Muscle of leg (tissue), 11 donors: ENCODE results near the gene CD96. TPM values are rescaled to one million over a fixed set of nuclear protein-coding genes. Genes with fewer than 3 reads are reported as not detected.

Source experiments
- DNase-seq: peaks from one replicate; pipeline ENCODE4 v3.0.0; 2013
- H3K27ac ChIP-seq: one replicate; pipeline ENCODE4 v1.5.1; 2013; ENCODE audit warnings: mild to moderate bottlenecking, low read length, control low read depth
- H3K27me3 ChIP-seq: one replicate; pipeline ENCODE4 v1.6.1; 2013; ENCODE audit warnings: low read length; ENCODE audit not compliant: control insufficient read depth, insufficient read depth
- H3K36me3 ChIP-seq: one replicate; pipeline ENCODE4 v1.6.1; 2013; ENCODE audit warnings: low read length; ENCODE audit not compliant: control insufficient read depth, insufficient read depth
- H3K4me1 ChIP-seq: one replicate; pipeline ENCODE4 v1.6.1; 2013; ENCODE audit warnings: low read length; ENCODE audit not compliant: control insufficient read depth, insufficient read depth
- H3K4me3 ChIP-seq: one replicate; pipeline ENCODE4 v1.5.1; 2013; ENCODE audit warnings: low read length, control low read depth
- H3K9me3 ChIP-seq: replicated peaks from 2 replicates; pipeline ENCODE4 v1.6.1; 2013; ENCODE audit warnings: low read depth, low read length; ENCODE audit not compliant: control insufficient read depth
- WGBS: methylation state at CpG from one replicate; pipeline ENCODE4 v1.1.5; 2013; ENCODE audit warnings: missing lambda C conversion rate; ENCODE audit not compliant: insufficient coverage; 5-methylcytosine and 5-hydroxymethylcytosine counted together
- polyA plus RNA-seq, 8 donors: library from polyadenylated mRNA; unstranded; fragments of 120-200 nt; gene quantifications; one replicate each; pipeline versions ENCODE4 v1.2.1 to v1.2.3, GENCODE V29; 2013; ENCODE audit warnings: inconsistent platforms in 1 of 8, low replicate concordance in 1 of 8; ENCODE audit not compliant: insufficient read length in 8 of 8, insufficient read depth in 1 of 8
- total RNA-seq: library from RNA; stranded (reverse); fragments of 120-200 nt; gene quantifications from one replicate; pipeline ENCODE4 v1.2.4, GENCODE V29; 2013

CD96 gene
- total and polyA plus RNA-seq, 9 donors = 0.22 to 0.48 (median 0.35) TPM

- WGBS = 88% methylated on average over 2 of the region's 3 CpGs
- H3K4me1 ChIP-seq = no peaks in the 10 kb centered on the region
- no peak overlapping the region for H3K4me3 ChIP-seq
- H3K27me3 ChIP-seq = no peaks in the 10 kb centered on the region
- DNase-seq = no peak
- H3K27ac ChIP-seq = no peak overlapping the region
- H3K9me3 ChIP-seq = no peaks in the 10 kb centered on the region
- no peaks in the 10 kb centered on the region for H3K36me3 ChIP-seq
Measured at GRCh38 chr3:111591555-111591954, 49.6 kb downstream of the CD96 start.

DNA sequence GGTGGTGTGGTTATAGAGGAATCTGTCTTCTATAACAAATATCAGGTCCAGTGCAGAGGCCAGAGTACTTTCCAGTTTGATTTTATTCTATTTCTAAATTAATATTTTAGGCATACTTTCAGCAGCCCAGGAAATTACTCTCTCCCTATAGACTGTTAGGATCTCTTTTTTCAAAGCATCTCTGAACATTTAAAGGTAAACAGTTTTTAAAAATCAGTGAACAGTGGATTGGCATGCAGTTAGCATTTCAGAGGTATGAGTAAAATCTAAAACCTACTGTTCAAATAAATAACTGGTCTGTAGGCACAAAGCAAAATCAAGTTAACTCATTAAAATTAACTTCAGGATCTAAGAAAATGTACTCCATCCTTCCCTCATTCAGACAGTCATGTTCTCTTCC lies 50.1 kb downstream of the CD96 start:
- no peak overlapping the region for H3K4me3 ChIP-seq
- no peaks in the 10 kb centered on the region for H3K36me3 ChIP-seq
- no peak overlapping the region for H3K27ac ChIP-seq
- H3K27me3 ChIP-seq = no peaks in the 10 kb centered on the region
- H3K9me3 ChIP-seq = no peaks in the 10 kb centered on the region
- no peak for DNase-seq
- no peaks in the 10 kb centered on the region for H3K4me1 ChIP-seq

DNA sequence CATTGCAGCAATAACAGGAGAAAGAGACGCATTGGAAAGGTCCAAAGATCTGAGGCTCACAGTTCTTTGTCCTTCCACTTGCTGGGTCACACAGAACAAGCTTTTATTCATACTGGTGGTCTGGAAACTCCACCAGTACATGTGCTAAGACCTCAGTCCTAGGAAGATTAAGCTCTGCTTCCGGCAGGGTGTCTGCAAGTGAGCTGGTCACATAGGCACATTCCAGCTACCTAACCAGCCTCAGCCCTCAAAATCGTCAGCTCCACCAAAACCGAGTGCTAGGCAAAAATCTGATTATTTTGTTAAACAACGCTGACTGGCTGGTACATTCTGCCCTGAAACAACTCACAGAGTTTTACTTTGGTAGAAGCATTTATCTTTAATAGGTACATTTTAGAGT lies 50.9 kb downstream of the CD96 start:
- Histone ChIP-seq H3K36me3 (no peaks in the 10 kb centered on the region), H3K4me3 (no peak overlapping the region), H3K9me3 (no peaks in the 10 kb centered on the region), H3K27ac (no peak overlapping the region), H3K4me1 (no peaks in the 10 kb centered on the region), H3K27me3 (no peaks in the 10 kb centered on the region)
- DNase-seq = no peak
- WGBS = 83% methylated on average over 4 of the region's 5 CpGs

GRCh38 chr3:111593666-111594065 lies 51.7 kb downstream of the CD96 start:
- H3K4me3 ChIP-seq = no peak overlapping the region
- no peaks in the 10 kb centered on the region for H3K27me3 ChIP-seq
- no peaks in the 10 kb centered on the region for H3K9me3 ChIP-seq
- WGBS = 94% methylated on average over 7 of the region's 9 CpGs
- no peaks in the 10 kb centered on the region for H3K36me3 ChIP-seq
- no peaks in the 10 kb centered on the region for H3K4me1 ChIP-seq
- DNase-seq = no peak
- H3K27ac ChIP-seq = no peak overlapping the region

GRCh38 chr3:111594205-111594604 lies 52.2 kb downstream of the CD96 start:
- Histone ChIP-seq H3K4me3 (no peak overlapping the region), H3K4me1 (no peaks in the 10 kb centered on the region), H3K27me3 (no peaks in the 10 kb centered on the region), H3K9me3 (no peaks in the 10 kb centered on the region), H3K36me3 (no peaks in the 10 kb centered on the region), H3K27ac (no peak overlapping the region)
- DNase-seq = no peak
- no CpG with 5 or more reads among the region's 2 CpGs for WGBS

DNA sequence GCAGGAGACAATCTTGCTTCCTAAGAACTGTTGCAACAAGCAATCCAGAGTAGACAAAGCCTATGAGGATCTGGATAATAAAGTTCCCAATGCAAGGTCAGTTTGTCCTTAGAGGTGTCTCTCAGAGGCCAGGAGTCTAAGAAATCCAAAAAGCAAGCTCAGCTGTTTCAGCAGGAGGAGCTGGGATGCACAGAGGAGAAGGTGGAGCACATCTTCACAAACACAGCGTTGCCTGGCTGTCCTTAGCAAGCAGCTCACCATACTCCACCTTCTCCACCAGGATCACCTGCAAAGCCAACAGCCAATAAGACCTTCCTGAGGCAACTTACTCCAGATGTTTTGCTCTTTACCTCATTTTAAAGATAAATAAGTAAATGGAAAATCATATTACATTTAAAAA lies 52.8 kb downstream of the CD96 start:
- no peak overlapping the region for H3K27ac ChIP-seq
- no peak overlapping the region for H3K4me3 ChIP-seq
- H3K4me1 ChIP-seq = no peaks in the 10 kb centered on the region
- no peaks in the 10 kb centered on the region for H3K27me3 ChIP-seq
- WGBS = no CpG with 5 or more reads among the region's 1 CpG
- no peak for DNase-seq
- no peaks in the 10 kb centered on the region for H3K9me3 ChIP-seq
- H3K36me3 ChIP-seq = no peaks in the 10 kb centered on the region

DNA sequence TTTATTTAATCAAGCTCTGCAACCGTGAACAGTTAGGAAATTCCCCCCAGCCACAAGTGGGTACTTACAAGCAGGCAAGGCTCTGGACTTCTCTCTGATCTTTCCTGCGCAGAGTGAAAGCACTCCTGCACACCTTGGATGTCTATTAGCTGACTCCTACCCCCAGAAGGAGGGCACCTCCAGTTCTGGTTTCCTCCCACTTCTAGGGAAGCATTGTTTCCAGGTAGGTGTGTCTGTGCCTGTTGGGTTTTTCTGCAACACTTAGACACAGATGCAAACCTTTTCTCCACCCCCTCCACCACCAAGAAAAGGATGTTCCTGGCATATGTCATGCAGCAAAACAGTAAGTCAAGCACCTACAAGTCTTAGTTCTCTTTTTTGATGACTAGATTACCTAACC lies 53.2 kb downstream of the CD96 start, which contains the start of gene ZBED2:
Gene ZBED2 (minus strand): TSS at position 115 of the 400 bp plus-strand sequence. CDS start 1,145 bp downstream, outside the sequence.
- no peak for DNase-seq
- Histone ChIP-seq H3K36me3 (no peaks in the 10 kb centered on the region), H3K27ac (no peak within 1 kb of the TSS), H3K4me1 (no peaks in the 10 kb centered on the region), H3K27me3 (no peaks in the 10 kb centered on the region), H3K4me3 (no peak within 1 kb of the TSS), H3K9me3 (no peaks in the 10 kb centered on the region)
- WGBS = 20% methylated on average over 1 of the region's 2 CpGs

- WGBS = no CpG with 5 or more reads among the region's 4 CpGs
- Histone ChIP-seq H3K27ac (no peak overlapping the region), H3K4me1 (no peaks in the 10 kb centered on the region), H3K4me3 (no peak overlapping the region), H3K36me3 (no peaks in the 10 kb centered on the region), H3K9me3 (no peaks in the 10 kb centered on the region), H3K27me3 (no peaks in the 10 kb centered on the region)
- no peak for DNase-seq
Measured at GRCh38 chr3:111596328-111596727, 54.3 kb downstream of the CD96 start.

GRCh38 chr3:111598139-111598538 lies 56.1 kb downstream of the CD96 start:
- Histone ChIP-seq H3K27me3 (no peaks in the 10 kb centered on the region), H3K36me3 (no peaks in the 10 kb centered on the region), H3K4me3 (no peak overlapping the region), H3K4me1 (no peaks in the 10 kb centered on the region), H3K9me3 (no peaks in the 10 kb centered on the region), H3K27ac (no peak overlapping the region)
- WGBS = no CpG with 5 or more reads among the region's 1 CpG
- DNase-seq = no peak

GRCh38 chr3:111598552-111598951 lies 56.6 kb downstream of the CD96 start:
- no peak for DNase-seq
- no peak overlapping the region for H3K4me3 ChIP-seq
- no peaks in the 10 kb centered on the region for H3K4me1 ChIP-seq
- no CpG with 5 or more reads among the region's 2 CpGs for WGBS
- H3K27ac ChIP-seq = no peak overlapping the region
- H3K9me3 ChIP-seq = no peaks in the 10 kb centered on the region
- H3K36me3 ChIP-seq = no peaks in the 10 kb centered on the region
- no peaks in the 10 kb centered on the region for H3K27me3 ChIP-seq

GRCh38 chr3:111601810-111602209 lies 59.8 kb downstream of the CD96 start:
- Histone ChIP-seq H3K36me3 (no peaks in the 10 kb centered on the region), H3K4me1 (no peaks in the 10 kb centered on the region), H3K4me3 (no peak overlapping the region), H3K9me3 (no peaks in the 10 kb centered on the region), H3K27me3 (no peaks in the 10 kb centered on the region), H3K27ac (no peak overlapping the region)
- DNase-seq = no peak
- WGBS = no CpG with 5 or more reads among the region's 4 CpGs
